HG02588 (cell line): ENCODE data around the gene NUDT4.
A peak's percentile ranks its signal among the peaks of the same experiment; 100 is the strongest.
"Not testable (repeated sequence)": the region's sequence is repeated elsewhere in the genome, so short reads cannot be mapped to it uniquely, and the experiment has no call there.

Experiments used
- ATAC-seq: cut with Tn5 transposase; IDR thresholded peaks from one replicate; pipeline ENCODE4 v1.9.1; 2021; ENCODE audit warnings: mild to moderate bottlenecking, moderate library complexity; ENCODE audit not compliant: unreplicated experiment

NUDT4 gene

GRCh38 chr12:93365616-93366405 is 11.9 kb upstream of the NUDT4 start:
- no peak for ATAC-seq

GRCh38 chr12:93366422-93366821 is 11.3 kb upstream of the NUDT4 start:
- no peak for ATAC-seq

GRCh38 chr12:93368766-93369165 is 9.0 kb upstream of the NUDT4 start:
- no peak for ATAC-seq

GRCh38 chr12:93369505-93369904 is 8.2 kb upstream of the NUDT4 start:
- ATAC-seq = no peak

GRCh38 chr12:93370947-93371346 is 6.8 kb upstream of the NUDT4 start:
- no peak for ATAC-seq

GRCh38 chr12:93373961-93374656 is 3.6 kb upstream of the NUDT4 start:
- no peak for ATAC-seq

GRCh38 chr12:93375906-93376305 is 1.8 kb upstream of the NUDT4 start:
- no peak for ATAC-seq

GRCh38 chr12:93376436-93377251 is 1.1 kb upstream of the NUDT4 start:
- no peak for ATAC-seq

GRCh38 chr12:93378196-93378997 is 672 bp downstream of the NUDT4 start:
- peak; percentile 34 for ATAC-seq

GRCh38 chr12:93378998-93379325 is 1.2 kb downstream of the NUDT4 start:
- no peak for ATAC-seq

GRCh38 chr12:93379326-93379980 is 1.7 kb downstream of the NUDT4 start:
- ATAC-seq = no peak

- ATAC-seq = no peak
Measured at GRCh38 chr12:93379981-93380361, 2.2 kb downstream of the NUDT4 start.

GRCh38 chr12:93380480-93381121 is 2.9 kb downstream of the NUDT4 start:
- no peak for ATAC-seq

GRCh38 chr12:93381161-93381975 is 3.6 kb downstream of the NUDT4 start:
- no peak for ATAC-seq

GRCh38 chr12:93381976-93382437 is 4.3 kb downstream of the NUDT4 start:
- not testable (repeated sequence) for ATAC-seq

GRCh38 chr12:93387780-93388179 is 10.1 kb downstream of the NUDT4 start:
- ATAC-seq = no peak

GRCh38 chr12:93390031-93390430 is 12.3 kb downstream of the NUDT4 start:
- no peak for ATAC-seq

- ATAC-seq = no peak
Measured at GRCh38 chr12:93390549-93391297, 13.0 kb downstream of the NUDT4 start.
